OCI-LY1 (cell line): Measurements from ENCODE around the gene SNX5.

Experiments used
- H2AFZ ChIP-seq: fragments of 200-600 bp; sonication (generic), shearing (Covaris generic); 2 replicates; pipeline ENCODE4 v1.6.0; 2014; ENCODE audit warnings: antibody characterized with exemption, mild to moderate bottlenecking, low read length
- H3F3A ChIP-seq: fragments of 200-600 bp; sonication (generic), shearing (Covaris generic); 2 replicates; pipeline ENCODE4 v1.6.0; 2014; ENCODE audit warnings: mild to moderate bottlenecking, antibody characterized with exemption, low read length, moderate library complexity; ENCODE audit not compliant: insufficient read depth
- H3K27ac ChIP-seq: fragments of 200-600 bp; sonication (generic); 2 replicates; pipeline ENCODE4 v1.5.1; 2014; ENCODE audit warnings: low read length, mixed run types, mild to moderate bottlenecking, low read depth; ENCODE audit not compliant: poor library complexity, severe bottlenecking
- H3K27me3 ChIP-seq: fragments of 200-600 bp; sonication (generic); 2 replicates; pipeline ENCODE4 v1.6.0; 2014; ENCODE audit warnings: antibody characterized with exemption, mild to moderate bottlenecking, low read length, moderate library complexity; ENCODE audit not compliant: insufficient read depth
- H3K36me3 ChIP-seq: fragments of 200-600 bp; sonication (generic); 2 replicates; pipeline ENCODE4 v1.6.1; 2014; ENCODE audit warnings: mild to moderate bottlenecking, antibody characterized with exemption, low read length, moderate library complexity, mixed read lengths; ENCODE audit not compliant: insufficient read depth
- H3K4me1 ChIP-seq: fragments of 200-600 bp; sonication (generic); 2 replicates; pipeline ENCODE4 v1.5.1; 2014; ENCODE audit warnings: mild to moderate bottlenecking, low read length, moderate library complexity; ENCODE audit not compliant: insufficient read depth, severe bottlenecking
- H3K4me2 ChIP-seq: fragments of 200-600 bp; sonication (generic), shearing (Covaris generic); 2 replicates; pipeline ENCODE4 v1.6.1; 2014; ENCODE audit warnings: low read length
- H3K4me3 ChIP-seq: fragments of 200-600 bp; sonication (generic); 2 replicates; pipeline ENCODE4 v1.5.1; 2014; ENCODE audit warnings: low read length, low read depth, mild to moderate bottlenecking, mixed read lengths; ENCODE audit not compliant: poor library complexity, severe bottlenecking
- H3K79me2 ChIP-seq: fragments of 200-600 bp; shearing (Covaris generic); 2 replicates; pipeline ENCODE4 v1.6.1; 2016; ENCODE audit warnings: mixed run types, low read length, mixed read lengths; ENCODE audit not compliant: insufficient read depth
- H3K9ac ChIP-seq: fragments of 200-600 bp; sonication (generic), shearing (Covaris generic); 2 replicates; pipeline ENCODE4 v1.6.1; 2014; ENCODE audit warnings: mild to moderate bottlenecking, low read length, mixed read lengths
- H3K9me2 ChIP-seq: fragments of 200-600 bp; sonication (generic), shearing (Covaris generic); 2 replicates; pipeline ENCODE4 v1.6.1; 2014; ENCODE audit warnings: low read depth, mild to moderate bottlenecking, low read length, mixed read lengths
- H3K9me3 ChIP-seq: fragments of 200-600 bp; shearing (Covaris generic); 2 replicates; pipeline ENCODE4 v1.6.1; 2014; ENCODE audit warnings: low read length, mixed read lengths
- H4K20me1 ChIP-seq: fragments of 200-600 bp; sonication (generic), shearing (Covaris generic); 2 replicates; pipeline ENCODE4 v1.6.0; 2016; ENCODE audit warnings: mild to moderate bottlenecking, low read length; ENCODE audit not compliant: insufficient read depth
- EZH2 ChIP-seq: fragments of 200-600 bp; sonication (generic), shearing (Covaris generic); IDR thresholded peaks from 2 replicates; pipeline ENCODE4 v1.8.0; 2017; ENCODE audit warnings: borderline replicate concordance, mixed run types, mild to moderate bottlenecking, antibody characterized with exemption, low read length, moderate library complexity, mixed read lengths
- TF ChIP-seq, protein P1 (sequence below): fragments of 200-600 bp; sonication (generic), shearing (Covaris generic); IDR thresholded peaks from 2 replicates; pipeline ENCODE4 v1.5.1; 2017; ENCODE audit warnings: mild to moderate bottlenecking, antibody characterized with exemption, low read length, moderate library complexity, mixed read lengths

Gene SNX5

DNA sequence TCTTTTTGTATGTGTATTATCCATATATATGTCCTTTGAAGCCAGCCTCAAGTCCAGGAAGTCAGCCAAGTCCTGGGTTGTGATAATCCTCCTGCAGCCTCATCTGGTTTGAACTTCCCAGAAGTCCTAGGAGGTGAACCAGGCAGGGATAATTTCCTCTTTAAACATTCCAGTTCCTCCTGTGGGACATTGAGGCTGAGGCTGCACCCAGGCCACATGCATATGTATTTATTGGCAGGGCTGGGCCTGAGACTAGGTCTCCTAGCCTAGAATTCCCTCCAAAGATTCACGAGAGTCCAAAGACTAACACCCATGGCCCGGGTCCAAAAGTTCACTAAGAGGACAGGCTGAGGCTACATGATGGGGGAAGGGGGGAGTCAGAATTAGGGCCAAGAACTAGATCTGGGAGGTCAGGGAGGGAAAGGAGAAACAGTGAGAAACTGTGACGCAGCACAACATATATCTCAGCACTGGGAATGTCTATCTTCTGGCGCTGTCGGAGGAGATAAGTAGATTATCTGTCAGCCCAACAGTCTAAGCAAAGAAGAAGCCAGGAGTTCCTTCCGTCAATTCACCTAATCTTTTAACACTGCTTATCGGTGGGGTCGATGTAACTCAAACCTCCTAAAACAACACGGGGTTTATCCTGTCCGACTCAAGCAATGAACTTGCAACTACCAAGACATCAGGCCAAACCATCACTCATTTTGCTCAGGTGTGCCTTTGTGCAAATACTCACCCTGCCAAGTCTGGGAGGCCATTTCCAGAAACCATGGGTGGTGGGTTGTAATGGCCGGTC is 43.3 kb downstream of the SNX5 start:
- TF ChIP-seq, protein P1, sequence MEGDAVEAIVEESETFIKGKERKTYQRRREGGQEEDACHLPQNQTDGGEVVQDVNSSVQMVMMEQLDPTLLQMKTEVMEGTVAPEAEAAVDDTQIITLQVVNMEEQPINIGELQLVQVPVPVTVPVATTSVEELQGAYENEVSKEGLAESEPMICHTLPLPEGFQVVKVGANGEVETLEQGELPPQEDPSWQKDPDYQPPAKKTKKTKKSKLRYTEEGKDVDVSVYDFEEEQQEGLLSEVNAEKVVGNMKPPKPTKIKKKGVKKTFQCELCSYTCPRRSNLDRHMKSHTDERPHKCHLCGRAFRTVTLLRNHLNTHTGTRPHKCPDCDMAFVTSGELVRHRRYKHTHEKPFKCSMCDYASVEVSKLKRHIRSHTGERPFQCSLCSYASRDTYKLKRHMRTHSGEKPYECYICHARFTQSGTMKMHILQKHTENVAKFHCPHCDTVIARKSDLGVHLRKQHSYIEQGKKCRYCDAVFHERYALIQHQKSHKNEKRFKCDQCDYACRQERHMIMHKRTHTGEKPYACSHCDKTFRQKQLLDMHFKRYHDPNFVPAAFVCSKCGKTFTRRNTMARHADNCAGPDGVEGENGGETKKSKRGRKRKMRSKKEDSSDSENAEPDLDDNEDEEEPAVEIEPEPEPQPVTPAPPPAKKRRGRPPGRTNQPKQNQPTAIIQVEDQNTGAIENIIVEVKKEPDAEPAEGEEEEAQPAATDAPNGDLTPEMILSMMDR = no peak
- no peak for TF ChIP-seq EZH2
- Histone ChIP-seq H3K79me2 (no peaks in the 10 kb centered on the region), H2AFZ (no peak overlapping the region), H3K9me2 (no peaks in the 10 kb centered on the region), H3K4me3 (no peak overlapping the region), H4K20me1 (no peaks in the 10 kb centered on the region), H3K27ac (no peak overlapping the region), H3K9me3 (no peaks in the 10 kb centered on the region), H3K4me2 (no peak overlapping the region), H3K4me1 (no peaks in the 10 kb centered on the region), H3K27me3 (no peaks in the 10 kb centered on the region), H3K9ac (no peak overlapping the region), H3F3A (no peaks in the 10 kb centered on the region), H3K36me3 (no peaks in the 10 kb centered on the region)

DNA sequence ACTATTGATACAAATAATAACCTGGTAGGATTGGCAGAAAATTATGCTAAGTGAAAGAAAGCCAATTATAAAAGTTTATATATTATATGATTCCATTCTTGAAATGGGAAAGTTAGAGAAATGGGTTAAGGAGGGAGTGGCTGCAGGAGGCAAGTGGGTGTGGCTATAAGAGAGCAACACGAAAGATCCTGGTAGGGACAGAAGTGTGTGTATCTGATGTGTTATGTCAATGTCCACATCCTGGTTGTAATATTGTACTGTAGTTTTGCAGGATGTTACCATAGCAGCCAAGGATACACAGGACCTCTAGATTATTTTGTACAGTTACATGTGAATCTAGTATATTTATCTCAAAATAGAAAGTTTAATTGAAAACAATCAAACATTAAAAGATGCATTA is 46.8 kb downstream of the SNX5 start:
- no peaks in the 10 kb centered on the region for H4K20me1 ChIP-seq
- H2AFZ ChIP-seq = no peak overlapping the region
- TF ChIP-seq, protein P1 = no peak
- TF ChIP-seq EZH2 = no peak
- H3K4me1 ChIP-seq = no peaks in the 10 kb centered on the region
- H3K4me3 ChIP-seq = no peak overlapping the region
- no peak overlapping the region for H3K4me2 ChIP-seq
- no peaks in the 10 kb centered on the region for H3K9me2 ChIP-seq
- no peaks in the 10 kb centered on the region for H3K27me3 ChIP-seq
- no peak overlapping the region for H3K27ac ChIP-seq
- no peaks in the 10 kb centered on the region for H3K9me3 ChIP-seq
- H3F3A ChIP-seq = no peaks in the 10 kb centered on the region
- no peaks in the 10 kb centered on the region for H3K79me2 ChIP-seq
- no peak overlapping the region for H3K9ac ChIP-seq
- H3K36me3 ChIP-seq = no peaks in the 10 kb centered on the region

DNA sequence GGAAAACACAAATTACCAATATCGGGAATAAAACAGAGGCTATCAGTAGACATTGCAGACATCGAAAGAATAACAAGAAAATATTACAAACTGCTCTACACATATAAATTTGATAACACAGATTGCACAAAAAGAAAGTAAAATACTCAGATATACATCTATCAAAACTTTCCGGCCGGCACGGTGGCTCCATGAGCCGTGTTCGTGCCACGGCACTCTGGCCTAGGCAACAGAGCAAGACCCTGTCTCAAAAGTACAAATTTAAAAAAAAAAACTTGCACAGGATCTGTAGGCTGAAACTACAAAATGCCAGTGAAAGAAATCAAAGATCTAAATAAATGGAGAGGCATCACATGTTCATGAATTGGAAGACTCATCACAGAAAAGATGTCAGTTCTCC is 49.4 kb downstream of the SNX5 start:
- Histone ChIP-seq H3K9me2 (no peaks in the 10 kb centered on the region), H3K27ac (no peak overlapping the region)

More for the DNA sequence above, 49.4 kb downstream of the SNX5 start:
- H3K27me3 ChIP-seq = peaks cover 4% of the 10 kb centered on the region; the same call in 1 of the 2 replicates
- no peak overlapping the region for H3K4me3 ChIP-seq
- TF ChIP-seq, protein P1 = no peak
- TF ChIP-seq EZH2 = no peak
- H3K4me2 ChIP-seq = no peak overlapping the region
- H3K9ac ChIP-seq = no peak overlapping the region
- H3K4me1 ChIP-seq = no peaks in the 10 kb centered on the region
- no peaks in the 10 kb centered on the region for H3K9me3 ChIP-seq
- H2AFZ ChIP-seq = no peak overlapping the region
- H4K20me1 ChIP-seq = no peaks in the 10 kb centered on the region
- H3K79me2 ChIP-seq = no peaks in the 10 kb centered on the region
- no peaks in the 10 kb centered on the region for H3K36me3 ChIP-seq
- no peaks in the 10 kb centered on the region for H3F3A ChIP-seq
